Measurements from ENCODE around the gene CACNG3.
A peak's percentile ranks its signal among the peaks of the same experiment; 100 is the strongest.
"Not testable (repeated sequence)": the region's sequence is repeated elsewhere in the genome, so short reads cannot be mapped to it uniquely, and the experiment has no call there.

The CACNG3 gene

DNA sequence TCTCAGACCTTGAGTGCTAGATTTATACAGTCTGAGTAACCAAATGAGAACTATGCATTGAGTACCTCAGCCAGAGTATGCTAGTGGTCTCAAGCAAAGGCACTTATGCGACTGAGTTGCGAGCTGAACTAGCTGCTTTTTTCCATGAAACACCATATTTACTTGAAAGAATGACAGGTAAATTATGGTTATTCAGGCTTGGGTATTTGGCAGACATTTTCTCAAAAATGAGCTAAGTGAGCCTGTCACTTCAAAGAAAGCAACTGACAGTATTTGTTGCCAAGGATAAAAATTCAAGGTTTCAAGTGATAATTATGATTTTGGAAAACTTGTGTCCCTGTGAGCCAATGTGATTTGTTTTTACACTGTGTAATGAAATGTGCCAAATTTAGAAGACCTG lies 19.3 kb downstream of the CACNG3 start:
- DNase-seq (ENCODE audit: low spot score): no peak
- FAIRE-seq: no peak

DNA sequence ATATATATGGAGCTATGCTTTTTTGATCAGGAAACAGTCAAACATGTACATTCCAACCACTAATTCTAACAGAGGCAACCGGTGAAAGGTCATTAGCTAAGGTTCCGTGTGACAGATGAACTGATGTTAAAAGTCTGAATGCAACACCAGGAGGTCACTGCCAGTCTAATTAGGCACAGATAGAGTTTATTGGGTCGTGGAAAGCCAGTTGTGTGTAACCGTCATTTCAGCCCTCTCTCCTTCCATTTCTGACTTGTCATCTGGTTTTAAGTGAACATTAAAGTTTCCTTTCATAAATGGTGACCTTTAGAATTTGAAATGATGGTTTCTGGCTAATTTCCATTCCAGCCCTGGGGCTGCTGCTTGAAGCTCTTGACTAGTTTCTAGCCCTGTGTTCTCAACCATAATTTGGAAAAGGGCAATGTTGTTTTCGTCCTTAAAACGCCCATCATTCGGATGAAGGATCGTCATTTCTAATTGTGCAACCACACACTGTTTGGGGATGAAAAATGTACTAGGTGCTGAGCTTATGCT lies 23.9 kb downstream of the CACNG3 start:
- FAIRE-seq: no peak

DNA sequence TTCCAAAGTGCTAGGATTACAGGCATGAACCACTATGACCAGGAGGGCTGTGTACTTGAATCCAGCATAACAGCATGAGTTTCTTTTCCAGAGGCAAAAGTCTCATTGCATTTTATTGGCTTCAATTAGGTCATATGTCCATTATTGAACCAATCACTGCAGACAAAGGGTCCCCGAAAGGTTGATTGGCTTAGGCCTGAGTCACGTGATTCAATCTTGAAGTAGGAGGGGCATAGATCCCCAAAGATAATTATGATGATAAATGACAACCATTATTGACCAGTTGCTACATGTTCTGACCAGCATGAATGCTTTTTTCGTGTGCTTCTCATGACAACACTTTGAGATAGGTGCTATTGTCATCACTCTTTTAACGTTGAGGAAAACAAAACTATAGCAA lies 25.3 kb downstream of the CACNG3 start:
- DNase-seq (ENCODE audit: low spot score): no peak
- FAIRE-seq: no peak

More for the DNA sequence above, 23.9 kb downstream of the CACNG3 start:
- no peak for DNase-seq (ENCODE audit: low spot score)

DNA sequence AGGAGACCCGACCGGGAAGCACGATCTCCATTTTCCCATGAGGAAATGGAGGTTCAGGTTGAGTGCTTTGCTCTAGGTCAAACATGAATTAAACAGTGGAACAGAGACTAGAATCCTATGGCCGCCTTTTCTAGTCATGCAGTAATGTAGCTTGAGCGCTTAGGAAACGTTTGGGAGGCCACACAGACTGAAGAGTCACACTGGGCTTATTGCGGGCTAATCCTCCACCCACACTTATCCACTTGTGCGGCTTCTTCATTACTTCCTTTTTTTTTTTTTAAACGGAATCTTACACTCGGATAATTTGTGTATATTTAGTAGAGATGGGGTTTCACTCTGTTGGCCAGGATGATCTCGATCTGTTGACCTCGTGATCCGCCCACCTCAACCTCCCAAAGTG lies 26.0 kb downstream of the CACNG3 start:
- FAIRE-seq (no peak), DNase-seq (ENCODE audit: low spot score) (no peak)

DNA sequence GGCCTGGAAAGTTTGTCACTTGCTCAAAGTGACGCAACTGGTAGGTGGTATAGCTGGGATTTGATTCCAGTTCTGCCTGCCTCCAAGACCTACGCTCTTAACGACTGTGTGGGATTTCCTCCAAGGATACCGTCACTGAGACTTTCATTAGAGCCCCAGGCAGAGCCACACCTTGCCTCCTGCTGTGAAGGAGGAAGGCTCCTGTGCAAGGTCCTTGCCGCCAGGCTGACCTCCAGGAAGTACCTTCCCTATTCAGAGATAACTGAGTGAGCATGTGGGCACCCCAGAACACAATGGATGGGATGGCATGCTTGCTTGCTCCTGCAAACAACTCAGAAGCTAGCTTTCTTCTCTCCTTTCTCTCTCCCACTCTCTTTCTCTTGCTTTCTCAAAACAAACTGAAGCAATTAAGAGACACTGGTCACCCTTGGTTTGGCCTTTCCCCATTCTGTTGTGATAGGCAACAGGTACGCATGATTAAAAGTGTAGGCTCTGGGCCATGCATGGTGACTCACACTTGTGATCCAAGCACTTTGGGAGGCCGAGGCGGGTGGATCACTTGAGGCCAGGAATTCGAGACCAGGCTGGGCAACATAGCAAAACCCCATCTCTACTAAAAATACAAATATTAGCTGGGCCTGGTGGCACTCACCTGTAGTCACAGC lies 30.7 kb downstream of the CACNG3 start:
- DNase-seq (ENCODE audit: low spot score): no peak
- no peak for FAIRE-seq

DNA sequence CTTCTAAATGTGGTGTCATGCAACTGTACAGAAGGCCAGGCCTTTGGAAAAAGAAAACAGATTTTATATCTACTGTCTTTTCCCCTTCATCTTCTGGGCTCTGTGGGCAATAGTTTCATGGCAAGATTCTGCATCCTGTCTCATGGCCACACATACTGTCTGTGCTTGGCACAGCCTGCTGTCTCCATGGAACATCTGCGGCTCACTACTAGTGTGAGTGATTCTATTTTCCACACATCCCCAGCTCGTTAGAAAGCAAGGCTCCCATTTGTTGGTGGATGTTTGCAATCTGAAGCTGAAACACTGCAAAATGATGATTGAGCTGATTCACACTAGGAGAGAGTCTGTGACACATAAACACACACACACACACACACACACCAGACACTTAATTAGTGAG lies 32.4 kb downstream of the CACNG3 start:
- peak; percentile 42 for FAIRE-seq
- no peak for DNase-seq (ENCODE audit: low spot score)

DNA sequence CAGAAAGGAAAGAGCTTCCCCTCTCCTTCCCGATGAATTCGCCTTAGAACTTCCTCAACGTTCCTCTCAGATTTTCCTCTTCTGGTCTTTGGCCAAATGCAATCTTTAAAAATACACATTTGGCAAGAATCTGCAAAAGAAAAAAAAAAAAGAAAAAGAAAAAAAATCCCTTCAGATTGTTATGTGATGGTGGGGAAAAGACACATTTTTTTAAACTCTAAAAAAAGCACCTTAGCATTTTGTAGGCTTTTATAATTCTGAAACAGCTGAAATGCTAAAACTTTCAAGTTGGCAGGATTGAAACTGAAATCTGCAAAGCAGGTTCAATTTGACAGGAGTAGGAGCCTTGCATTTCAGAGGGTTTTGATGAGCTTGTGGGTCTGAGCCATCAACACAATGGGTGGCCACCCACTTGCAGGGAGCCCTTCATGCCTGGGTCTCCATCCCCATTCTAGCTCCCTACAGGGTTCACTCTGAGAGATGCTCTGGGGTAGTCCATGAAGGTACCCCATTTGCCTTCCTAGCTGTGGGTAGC lies 33.1 kb downstream of the CACNG3 start:
- DNase-seq (ENCODE audit: low spot score) (no peak), FAIRE-seq (no peak)

DNA sequence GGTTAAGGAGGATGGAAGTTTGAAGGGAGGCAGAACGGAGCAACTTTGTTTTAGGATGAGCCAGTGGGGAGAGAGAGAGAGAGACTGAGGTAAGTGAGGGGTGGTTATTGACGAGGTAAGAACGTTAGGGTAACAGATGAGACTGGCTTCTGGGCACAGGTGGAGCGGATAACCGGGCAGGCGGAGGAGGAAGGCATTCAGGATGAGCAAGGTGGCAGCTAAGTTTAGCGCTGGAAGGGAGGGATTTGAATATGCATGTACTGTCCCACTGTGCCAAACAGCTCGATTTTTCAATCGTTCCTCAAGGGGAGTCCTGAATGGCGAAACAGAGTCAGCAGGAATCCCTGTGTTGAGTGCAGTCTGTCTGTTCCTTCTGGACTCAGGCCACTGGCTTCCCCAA lies 35.8 kb downstream of the CACNG3 start:
- FAIRE-seq: no peak
- no peak for DNase-seq (ENCODE audit: low spot score)

DNA sequence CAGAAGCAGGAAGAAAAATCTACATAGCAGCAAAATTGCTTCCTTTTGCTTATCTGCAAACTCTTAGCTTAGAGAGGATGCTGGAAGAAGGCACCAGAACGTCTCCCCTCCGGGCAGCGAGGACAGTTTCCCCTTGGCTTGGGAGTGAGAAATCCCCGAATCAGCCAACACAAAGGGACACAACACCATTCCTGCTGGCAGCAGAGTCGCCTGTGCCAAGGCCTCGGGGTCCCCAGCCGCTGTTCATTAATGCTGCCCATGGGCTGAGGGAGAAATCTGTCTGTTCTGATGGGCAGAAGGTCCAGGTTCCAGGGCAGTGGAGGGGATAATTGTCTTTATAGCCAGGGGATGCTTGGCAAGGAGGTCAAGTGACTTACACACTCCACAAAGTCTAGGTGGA lies 38.0 kb downstream of the CACNG3 start:
- FAIRE-seq (no peak), DNase-seq (ENCODE audit: low spot score) (no peak)

DNA sequence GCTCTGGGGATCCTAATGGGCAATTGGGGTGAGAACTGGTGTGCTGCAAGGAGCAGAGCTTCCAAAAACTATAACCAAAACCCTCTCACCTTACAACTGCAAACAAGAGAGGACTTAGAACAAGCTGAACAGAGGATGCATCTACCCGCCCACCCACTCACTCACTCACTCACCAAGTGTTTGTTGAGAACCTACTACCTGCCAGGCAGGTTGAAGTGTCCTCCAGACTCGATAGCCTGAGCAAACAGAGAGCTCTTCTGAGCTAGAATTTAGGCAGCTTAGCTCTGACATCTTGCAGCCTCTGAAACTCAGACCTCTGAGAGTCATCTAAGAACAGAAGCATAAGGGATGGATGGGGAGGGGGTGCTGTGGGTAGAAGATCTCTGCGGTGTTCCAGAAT lies 41.2 kb downstream of the CACNG3 start:
- DNase-seq (ENCODE audit: low spot score): no peak

DNA sequence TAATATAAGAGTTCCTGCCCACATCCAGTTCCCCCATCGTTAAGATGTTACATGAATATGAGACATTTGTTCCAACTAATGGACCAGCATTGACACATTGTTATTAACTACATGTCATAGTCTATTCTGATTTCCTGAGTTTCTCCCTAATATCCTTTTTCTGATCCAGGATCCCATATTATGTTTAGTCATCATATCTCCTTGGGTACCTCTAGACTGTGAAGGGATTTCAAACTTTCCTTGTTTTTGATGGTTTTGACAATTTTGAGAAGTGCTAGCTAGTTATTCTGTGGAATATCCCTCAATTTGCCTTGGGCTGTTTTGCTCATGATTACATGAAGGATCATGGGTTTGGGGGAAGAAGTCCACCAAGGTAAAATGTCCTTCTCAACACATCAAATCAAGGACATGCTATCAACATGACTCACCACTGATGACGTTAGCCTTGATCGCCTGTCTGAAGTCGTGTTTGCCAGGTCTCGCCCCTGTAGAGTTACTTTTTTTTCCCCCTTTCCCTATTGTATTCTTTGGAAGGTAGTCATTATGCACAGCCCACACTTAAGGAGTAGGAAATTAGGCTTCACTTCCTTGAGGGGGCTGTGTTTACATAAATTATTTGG lies 42.5 kb downstream of the CACNG3 start:
- FAIRE-seq: no peak

More for the DNA sequence above, 41.2 kb downstream of the CACNG3 start:
- no peak for FAIRE-seq

DNA sequence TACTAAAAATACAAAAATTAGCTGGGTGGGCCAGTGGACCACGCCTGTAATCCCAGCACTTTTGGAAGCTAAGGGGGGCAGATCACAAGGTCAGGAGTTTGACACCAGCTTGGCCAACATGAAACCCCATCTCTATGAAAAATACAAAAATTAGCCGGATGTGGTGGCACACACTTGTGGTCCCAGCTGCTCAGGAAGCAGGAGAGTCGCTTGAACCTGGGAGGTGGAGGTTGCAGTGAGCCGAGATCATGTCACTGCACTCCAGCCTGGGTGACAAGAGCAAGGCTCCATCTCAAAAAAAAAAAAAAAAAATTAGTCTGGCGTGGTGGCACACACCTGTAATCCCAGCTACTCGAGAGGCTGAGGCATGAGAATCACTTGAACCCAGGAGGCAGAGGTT lies 44.6 kb downstream of the CACNG3 start:
- FAIRE-seq; DNase-seq (ENCODE audit: low spot score): not testable (repeated sequence)

More for the DNA sequence above, 42.5 kb downstream of the CACNG3 start:
- DNase-seq (ENCODE audit: low spot score): peak; percentile 20

DNA sequence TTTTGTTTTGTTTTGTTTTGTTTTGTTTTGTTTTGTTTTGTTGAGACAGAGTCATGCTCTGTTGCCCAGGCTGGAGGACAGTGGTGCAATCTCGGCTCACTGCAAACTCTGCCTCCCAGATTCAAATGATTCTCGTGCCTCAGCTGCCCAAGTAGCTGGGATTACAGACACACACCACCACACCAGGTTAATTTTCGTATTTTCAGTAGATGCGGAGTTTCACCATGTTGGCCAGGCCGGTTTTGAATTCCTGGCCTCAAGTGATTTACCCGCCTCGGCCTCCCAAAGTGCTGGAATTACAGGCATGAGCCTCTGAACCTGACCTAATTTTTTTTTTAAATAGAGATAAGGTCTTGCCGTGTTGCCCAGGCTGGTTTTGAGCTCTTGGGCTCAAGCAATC lies 46.5 kb downstream of the CACNG3 start:
- FAIRE-seq: no peak

DNA sequence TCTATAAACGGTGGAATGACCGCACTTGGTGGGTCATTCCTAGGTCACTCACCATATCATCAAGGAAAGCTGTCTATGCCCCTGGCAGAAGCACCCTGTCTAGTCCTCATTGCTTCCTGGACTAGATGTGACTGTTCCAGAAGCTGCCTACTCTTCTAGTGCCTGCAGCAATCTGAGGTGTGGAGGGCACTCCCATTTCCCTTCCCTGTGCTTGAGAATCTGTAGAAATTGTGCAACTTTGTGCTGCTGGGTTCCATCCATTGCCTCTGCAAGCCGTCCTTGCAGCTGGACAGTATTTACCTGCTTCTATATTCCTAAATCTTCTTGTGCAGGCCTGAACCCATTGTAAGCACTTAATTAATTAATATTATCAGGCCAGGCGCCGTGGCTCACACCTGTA lies 52.1 kb downstream of the CACNG3 start:
- DNase-seq (ENCODE audit: low spot score) (no peak), FAIRE-seq (no peak)

More for the DNA sequence above, 46.5 kb downstream of the CACNG3 start:
- no peak for DNase-seq (ENCODE audit: low spot score)

DNA sequence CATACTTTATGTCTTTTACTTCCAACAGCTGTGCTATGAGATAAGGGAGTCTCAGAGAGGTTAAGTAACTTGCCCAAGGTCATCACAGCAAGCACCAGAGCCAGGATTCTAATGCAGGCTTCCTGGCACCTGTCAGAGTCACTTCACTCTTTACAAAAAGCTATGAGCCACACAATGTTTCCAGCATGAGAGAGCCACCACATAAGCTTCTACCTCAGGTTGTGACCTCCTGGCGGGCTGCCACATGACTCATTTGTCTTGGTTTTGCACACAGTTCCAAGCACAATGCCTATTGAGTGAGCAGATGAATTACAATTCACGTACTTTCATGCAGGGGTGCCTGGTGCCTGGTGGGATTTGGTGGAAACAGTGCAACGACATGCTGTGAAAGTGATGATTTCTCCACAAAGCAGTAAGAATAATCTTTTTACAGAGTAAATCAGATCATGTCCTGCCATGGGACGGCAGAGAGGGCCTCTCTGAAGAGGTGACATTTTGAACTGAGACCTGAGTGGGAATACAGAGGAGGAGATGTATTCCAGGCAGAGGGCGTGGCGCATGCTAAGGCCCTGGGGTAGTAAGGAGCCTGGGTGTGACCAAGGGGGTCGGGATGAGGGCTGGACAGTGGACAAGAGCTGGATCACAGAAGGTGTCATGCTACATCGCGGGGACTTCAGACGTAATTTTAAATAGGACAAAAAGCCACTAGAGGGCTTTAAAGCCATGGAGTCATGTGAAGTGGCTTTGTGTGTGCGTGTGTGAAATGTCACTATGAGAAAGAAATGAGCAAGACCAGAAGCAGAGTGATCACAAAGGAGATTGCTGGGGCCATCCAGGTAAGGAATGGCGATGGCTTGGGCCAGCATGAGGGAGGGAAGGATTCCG lies 53.4 kb downstream of the CACNG3 start:
- FAIRE-seq: no peak
- peak; percentile 79 for DNase-seq (ENCODE audit: low spot score)

DNA sequence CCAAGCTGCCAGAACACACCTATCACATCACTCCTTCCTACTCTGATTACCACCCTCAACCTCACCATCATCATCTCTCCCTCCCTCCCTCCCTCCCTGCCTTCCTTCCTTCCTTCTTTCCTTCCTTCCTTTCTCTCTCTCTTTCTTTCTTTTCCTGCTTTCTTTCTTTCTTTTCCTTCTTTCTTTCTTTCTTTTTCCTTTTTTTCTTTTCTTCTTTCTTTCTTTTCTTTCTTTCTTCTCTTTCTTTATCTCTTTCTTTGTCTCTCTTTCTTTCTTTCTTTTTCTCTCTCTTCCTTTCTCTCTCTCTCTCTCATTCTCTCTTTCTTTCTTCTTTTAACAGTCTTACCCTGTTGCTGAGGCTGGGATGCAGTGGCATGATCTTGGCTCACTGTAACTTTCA lies 59.2 kb downstream of the CACNG3 start:
- no peak for DNase-seq (ENCODE audit: low spot score)
- FAIRE-seq: no peak

DNA sequence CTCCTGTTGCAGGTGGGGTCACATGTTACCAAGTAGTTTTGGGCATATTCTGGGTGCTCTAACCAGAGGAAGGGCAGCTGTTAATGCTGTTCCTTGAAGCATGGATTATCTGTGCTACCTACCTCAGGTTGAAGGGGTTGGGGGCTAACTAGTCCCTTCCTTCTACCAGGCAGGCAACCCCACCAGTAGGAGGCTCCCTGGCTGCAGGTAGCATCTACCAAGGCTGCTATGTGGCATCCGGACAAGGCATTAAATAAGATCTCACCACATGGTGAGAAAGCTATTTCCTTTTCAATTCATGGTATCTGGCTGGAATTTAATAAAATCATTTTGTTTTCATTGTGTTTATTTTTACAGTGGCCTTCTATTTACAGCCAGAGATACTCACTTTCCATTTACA lies 62.5 kb downstream of the CACNG3 start:
- DNase-seq (ENCODE audit: low spot score) (no peak), FAIRE-seq (no peak)

DNA sequence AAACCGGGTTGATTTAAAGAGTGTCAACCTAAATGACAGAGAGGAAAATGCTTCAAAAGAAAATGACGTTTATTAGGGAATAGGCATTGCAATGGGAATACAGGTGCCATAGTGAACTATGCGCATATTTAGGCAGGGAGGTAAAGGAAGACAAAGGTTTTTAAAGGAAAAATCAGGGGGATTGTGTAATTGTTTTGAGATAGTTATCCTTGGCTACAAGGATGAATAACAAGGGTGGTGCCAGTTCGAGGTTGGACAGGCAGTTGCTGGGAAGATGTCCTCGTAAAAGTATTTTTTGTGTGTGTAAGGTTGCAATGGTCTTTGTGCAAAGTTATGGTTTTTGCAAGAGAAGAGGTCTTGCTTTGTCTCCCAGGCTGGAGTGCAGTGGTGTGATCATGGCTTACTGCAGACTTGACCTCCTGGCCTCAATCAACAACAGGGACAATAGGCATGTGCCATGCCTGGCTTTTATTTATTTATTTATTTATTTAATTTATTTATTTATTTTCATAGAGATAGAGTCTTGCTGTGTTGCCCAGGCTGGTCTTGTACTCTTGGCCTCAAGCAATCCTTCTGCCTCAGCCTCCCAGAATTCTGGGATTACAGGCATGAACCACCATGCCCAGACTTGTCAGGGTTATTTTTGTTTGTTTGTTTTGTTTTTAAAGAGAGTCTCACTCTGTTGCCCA lies 63.1 kb downstream of the CACNG3 start:
- FAIRE-seq (no peak), DNase-seq (ENCODE audit: low spot score) (no peak)

DNA sequence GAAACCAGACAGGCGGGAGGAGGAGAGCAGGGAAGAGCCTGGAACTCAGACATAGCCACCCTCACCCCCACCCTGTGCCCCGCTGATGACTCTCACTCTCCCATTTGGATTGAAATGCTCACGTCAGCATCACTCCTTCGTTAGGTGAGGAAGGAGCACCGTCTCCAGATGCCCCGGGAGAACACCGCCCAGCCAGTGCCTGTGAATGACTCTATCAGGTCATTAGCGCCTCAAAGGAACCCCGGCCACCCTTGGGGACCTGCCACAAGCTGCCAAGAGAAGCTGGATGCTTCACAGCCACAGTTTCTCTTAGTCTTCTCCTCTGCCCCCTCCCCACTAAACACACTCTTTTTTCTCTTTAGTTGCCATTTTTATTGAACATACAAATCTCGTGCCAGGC lies 66.0 kb downstream of the CACNG3 start:
- FAIRE-seq (no peak), DNase-seq (ENCODE audit: low spot score) (no peak)

DNA sequence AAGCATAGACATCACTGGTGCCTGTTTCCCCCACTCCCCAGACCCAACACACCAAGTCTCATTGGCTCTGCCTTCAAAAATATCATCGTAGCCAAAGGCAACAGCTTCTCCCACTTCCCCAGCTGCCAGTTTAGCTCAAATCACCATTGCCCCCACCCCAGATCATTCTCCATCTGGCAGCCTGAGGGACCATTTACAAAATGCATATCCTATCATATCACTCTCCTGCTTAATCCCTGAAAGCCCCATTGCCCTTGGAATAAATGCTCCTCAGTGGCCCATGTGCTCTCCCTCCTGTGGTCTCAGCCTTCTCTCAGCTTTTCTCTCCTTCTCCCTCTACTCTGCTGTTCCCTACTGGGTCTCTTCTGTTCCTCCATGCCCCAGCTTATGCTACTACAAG lies 68.3 kb downstream of the CACNG3 start:
- DNase-seq (ENCODE audit: low spot score) (no peak), FAIRE-seq (no peak)

DNA sequence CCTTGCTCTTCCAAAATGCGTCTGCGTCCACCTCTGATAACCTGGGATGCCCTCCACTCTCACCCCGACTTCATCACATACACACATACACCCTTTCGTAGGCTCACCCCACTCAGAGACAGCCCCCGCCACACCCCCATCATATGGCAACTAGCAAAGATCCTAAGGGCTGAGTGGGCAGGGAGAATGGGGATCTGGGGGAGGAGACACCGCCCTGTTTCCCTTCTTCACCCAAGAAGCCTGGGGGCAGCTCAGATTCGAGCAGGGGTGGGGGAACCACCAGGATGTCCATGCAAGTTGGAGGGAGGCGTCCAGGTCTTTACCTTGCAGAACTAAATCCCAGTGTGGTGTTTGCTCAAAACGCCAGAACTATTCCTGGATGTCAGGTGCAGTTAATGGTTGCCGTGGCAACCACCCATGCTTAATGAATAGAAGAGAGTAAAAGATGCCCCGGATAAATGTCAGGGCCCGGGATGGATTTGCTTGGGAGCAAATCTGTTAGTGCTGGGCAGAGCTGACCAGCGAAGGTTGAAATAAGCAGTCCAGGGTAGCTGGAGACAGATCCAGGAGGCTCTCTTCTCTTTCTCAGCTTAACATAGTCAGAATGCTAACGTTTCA lies 72.8 kb downstream of the CACNG3 start:
- no peak for FAIRE-seq
- no peak for DNase-seq (ENCODE audit: low spot score)
